ENCODE data around the gene BMP7.

DNA sequence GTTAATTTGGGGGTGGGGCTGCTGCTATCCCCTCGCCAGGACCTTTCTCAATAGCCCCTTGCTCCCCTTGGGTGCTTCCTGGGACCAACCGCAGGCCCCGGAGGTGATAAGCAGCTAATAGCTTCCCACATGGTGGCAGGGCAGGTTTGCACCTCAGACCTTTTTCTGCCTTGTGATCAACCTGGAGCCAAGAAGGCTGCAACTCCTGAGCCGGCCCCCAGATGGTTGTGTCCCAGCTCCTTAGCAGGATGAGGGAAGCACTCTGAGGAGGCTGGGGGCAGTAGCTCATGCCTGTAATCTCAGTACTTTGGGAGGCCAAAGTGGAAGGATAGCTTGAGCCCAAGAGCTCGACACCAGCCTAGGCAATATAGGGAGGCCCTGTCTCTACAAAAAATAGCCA, 85.5 kb downstream of the BMP7 start:
- TF ChIP-seq, protein P1, sequence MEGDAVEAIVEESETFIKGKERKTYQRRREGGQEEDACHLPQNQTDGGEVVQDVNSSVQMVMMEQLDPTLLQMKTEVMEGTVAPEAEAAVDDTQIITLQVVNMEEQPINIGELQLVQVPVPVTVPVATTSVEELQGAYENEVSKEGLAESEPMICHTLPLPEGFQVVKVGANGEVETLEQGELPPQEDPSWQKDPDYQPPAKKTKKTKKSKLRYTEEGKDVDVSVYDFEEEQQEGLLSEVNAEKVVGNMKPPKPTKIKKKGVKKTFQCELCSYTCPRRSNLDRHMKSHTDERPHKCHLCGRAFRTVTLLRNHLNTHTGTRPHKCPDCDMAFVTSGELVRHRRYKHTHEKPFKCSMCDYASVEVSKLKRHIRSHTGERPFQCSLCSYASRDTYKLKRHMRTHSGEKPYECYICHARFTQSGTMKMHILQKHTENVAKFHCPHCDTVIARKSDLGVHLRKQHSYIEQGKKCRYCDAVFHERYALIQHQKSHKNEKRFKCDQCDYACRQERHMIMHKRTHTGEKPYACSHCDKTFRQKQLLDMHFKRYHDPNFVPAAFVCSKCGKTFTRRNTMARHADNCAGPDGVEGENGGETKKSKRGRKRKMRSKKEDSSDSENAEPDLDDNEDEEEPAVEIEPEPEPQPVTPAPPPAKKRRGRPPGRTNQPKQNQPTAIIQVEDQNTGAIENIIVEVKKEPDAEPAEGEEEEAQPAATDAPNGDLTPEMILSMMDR (IDR thresholded peaks at IDR 0.05; ENCODE audit: control extremely low read depth in 1 of 3, insufficient read depth in 1 of 3, low read depth in 1 of 3, low read length in 3 of 3): peak in 2 of 3 experiments; percentile 28 to 35; a peak in 3 of 4 replicates
- TF ChIP-seq SIRT6 (IDR thresholded peaks at IDR 0.05; ENCODE audit: low read length): no peak
- no peak for TF ChIP-seq EZH2 (IDR thresholded peaks at IDR 0.05; ENCODE audit: low read depth, low read length, severe bottlenecking)
- TF ChIP-seq POLR2AphosphoS5 (IDR thresholded peaks at IDR 0.05; ENCODE audit: low read depth, low read length): no peak
- no peak for TF ChIP-seq RNF2 (IDR thresholded peaks at IDR 0.05; ENCODE audit: borderline replicate concordance, low read depth, low read length, missing control alignments, poor library complexity, severe bottlenecking)
- TF ChIP-seq RAD21 (IDR thresholded peaks at IDR 0.05 in 1 of 2, conservative IDR thresholded peaks at IDR 0.05 in 1 of 2; ENCODE audit: low read depth in 2 of 2, low read length in 2 of 2): peak; percentile 9 to 55
- no peak for TF ChIP-seq EP300 (IDR thresholded peaks at IDR 0.05; ENCODE audit: borderline replicate concordance in 1 of 2, low read depth in 2 of 2, low read length in 2 of 2)
- TF ChIP-seq RXRA (IDR thresholded peaks at IDR 0.05; ENCODE audit: insufficient read depth, low read depth, low read length): no peak

Measured in H1 (cell line).